ENCODE data around the gene FBXO31. TPM values are rescaled to one million over a fixed set of nuclear protein-coding genes. Genes with fewer than 3 reads are reported as not detected.

The FBXO31 gene
- total and polyA plus RNA-seq, 12 donors: 15.1 to 94.3 (median 72.4) TPM

DNA sequence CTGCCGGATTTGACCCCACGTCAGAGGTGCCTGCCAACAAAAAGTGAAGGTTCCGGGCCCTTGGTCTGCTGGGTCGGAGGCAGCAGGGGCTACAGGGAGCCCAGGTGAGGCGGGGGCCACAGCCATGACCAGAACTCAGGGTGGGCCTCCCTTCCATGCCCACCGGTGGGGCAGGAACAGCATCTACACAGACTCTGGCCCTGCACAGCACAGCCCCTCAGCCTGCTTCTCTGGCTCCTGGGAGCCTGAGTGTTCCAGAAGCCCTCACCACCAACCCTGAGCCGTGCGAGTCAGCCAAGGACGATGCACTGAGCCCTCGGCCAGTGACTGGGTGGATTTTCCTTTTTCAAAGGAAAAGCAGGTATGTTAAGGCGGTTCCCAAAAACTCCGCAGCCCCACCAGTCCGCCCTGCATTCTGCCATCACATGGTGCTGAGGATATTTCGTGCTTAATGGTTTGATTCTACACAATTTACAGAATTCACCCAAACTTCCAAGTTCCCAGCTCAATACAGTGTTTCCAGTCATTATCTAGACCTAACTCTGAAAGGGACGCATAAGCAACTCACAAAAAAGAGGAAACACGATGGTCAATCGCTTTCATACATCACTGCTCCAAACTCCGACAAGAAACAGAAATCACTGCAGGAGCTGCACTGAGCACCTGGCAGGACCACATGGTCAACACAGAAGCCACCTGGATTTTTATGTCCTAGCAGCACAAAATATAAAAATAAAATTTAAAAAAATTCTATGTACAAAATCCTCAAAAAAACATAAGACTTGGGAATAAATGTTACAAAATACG, 46.9 kb downstream of the FBXO31 start:
- TF ChIP-seq, protein P1, sequence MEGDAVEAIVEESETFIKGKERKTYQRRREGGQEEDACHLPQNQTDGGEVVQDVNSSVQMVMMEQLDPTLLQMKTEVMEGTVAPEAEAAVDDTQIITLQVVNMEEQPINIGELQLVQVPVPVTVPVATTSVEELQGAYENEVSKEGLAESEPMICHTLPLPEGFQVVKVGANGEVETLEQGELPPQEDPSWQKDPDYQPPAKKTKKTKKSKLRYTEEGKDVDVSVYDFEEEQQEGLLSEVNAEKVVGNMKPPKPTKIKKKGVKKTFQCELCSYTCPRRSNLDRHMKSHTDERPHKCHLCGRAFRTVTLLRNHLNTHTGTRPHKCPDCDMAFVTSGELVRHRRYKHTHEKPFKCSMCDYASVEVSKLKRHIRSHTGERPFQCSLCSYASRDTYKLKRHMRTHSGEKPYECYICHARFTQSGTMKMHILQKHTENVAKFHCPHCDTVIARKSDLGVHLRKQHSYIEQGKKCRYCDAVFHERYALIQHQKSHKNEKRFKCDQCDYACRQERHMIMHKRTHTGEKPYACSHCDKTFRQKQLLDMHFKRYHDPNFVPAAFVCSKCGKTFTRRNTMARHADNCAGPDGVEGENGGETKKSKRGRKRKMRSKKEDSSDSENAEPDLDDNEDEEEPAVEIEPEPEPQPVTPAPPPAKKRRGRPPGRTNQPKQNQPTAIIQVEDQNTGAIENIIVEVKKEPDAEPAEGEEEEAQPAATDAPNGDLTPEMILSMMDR (IDR thresholded peaks at IDR 0.05): no peak
- H3K4me3 ChIP-seq: no peak overlapping the region
- no peak for DNase-seq
- no peak for ATAC-seq
- peaks cover 0 to 90% (median 53%) of the 10 kb centered on the region in 9 donors for H3K36me3 ChIP-seq
- H3K9me3 ChIP-seq: no peaks in the 10 kb centered on the region
- intact Hi-C loops (cut with DNase I): no loop called here
- WGBS, 2 donors: 91% methylated on average over 19 of the region's 19 CpGs
- no peaks in the 10 kb centered on the region for H3K27me3 ChIP-seq
- H3K27ac ChIP-seq: no peak overlapping the region
- H3K4me1 ChIP-seq: peaks cover 0 to 5% (median 0%) of the 10 kb centered on the region in 9 donors

DNA sequence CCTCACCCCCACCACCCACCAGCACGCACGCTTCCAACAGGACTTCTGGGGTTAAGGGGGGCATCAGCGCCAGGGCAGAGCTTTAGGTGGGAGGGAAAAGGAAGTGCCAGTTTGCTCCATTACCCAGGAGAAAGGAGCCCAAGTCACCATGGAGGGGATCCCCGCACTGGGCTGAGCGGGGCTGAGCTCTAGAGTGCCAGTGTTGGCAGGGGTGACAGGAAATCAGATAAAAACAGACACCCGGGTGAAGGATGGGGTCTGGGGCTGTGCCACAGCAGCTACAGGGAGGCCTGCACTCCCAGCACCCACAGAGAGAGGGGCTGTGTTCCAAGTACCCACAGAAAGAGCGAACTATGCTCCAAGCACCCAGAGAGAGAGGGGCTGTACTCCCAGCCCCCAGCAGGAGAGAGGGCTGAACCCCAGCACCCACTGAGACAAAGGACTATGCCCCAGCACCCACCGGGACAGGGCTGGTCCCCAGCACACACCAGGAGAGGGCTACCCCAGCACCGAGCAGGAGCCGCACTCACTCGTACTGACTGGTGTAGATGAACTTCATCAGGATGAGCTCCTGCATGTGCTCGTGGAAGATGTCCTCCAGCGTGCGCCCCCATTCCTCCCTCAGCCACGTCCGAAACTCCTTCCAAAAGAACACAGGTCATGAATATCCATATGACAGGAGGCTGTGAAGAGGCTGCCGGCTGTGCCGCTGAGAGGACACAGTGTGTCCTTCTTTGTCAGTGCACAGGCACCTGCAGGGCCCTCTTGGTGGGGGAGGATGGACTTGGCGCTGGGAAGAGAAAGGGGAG, 47.7 kb downstream of the FBXO31 start:
- DNase-seq (no peak), ATAC-seq (no peak)
- TF ChIP-seq, protein P1 (IDR thresholded peaks at IDR 0.05): no peak
- Histone ChIP-seq H3K27me3 (no peaks in the 10 kb centered on the region), H3K36me3 (peaks cover 0 to 90% (median 60%) of the 10 kb centered on the region in 9 donors), H3K4me3 (no peak overlapping the region), H3K4me1 (peaks cover 0 to 5% (median 0%) of the 10 kb centered on the region in 9 donors), H3K27ac (no peak overlapping the region), H3K9me3 (no peaks in the 10 kb centered on the region)
- WGBS, 2 donors: 89 to 93% methylated on average over 19 of the region's 19 CpGs
- intact Hi-C loops (cut with DNase I): no loop called here

DNA sequence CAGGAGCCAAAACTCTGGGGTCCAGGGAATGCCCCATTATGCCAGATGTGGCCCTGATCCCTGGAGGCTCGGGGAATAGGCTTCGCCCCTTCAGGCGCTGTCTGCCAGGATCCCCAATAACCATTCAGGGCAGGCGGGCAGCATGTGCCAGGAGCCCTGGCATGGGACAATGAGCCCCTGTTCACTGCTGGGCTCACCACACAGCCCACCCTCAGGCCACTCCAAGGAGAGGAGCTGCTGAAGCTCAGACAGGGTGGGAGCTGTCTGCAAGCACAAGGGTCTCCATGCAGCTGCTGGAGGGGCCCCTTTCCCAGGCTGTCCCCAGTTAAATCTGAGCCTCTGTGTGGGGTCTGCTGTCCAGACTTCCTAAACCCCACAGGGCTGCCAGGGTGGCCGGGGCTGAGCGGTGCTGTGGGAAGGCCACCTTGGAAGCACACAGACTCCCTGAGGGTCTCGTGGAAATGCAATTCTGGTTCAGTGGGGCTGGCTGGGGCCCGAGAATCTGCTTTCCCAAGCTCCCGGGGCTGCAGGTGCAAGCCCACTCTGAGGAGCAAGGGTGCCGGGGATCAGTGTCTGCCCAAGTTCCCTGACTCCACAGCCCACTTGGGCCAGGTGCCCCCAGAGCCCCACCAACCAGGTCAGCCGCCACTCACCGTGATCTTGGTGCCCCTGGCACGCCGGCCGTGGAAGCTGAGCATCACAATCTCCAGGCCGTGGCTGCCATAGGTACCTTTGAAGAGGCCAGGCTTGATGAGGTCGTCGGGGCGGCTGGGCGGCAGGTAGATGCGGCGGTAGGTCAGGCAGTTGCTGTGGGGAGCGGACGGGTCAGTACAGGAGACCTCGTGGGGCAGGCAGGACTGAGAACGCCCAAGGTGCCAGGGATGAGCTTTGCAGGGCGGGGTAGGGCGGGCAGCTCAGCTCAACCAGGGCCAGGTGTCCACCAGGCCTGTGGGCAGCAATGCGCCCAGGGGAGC, 48.6 kb downstream of the FBXO31 start:
- WGBS, 2 donors: 93 to 94% methylated on average over 29 of the region's 29 CpGs
- Histone ChIP-seq H3K27me3 (no peaks in the 10 kb centered on the region), H3K4me1 (peaks cover 0 to 5% (median 0%) of the 10 kb centered on the region in 9 donors), H3K36me3 (peaks cover 0 to 91% (median 63%) of the 10 kb centered on the region in 9 donors), H3K4me3 (no peak overlapping the region), H3K9me3 (no peaks in the 10 kb centered on the region), H3K27ac (no peak overlapping the region)
- intact Hi-C loops (cut with DNase I): no loop called here
- peak in 1 of 2 donors; percentile 6 for DNase-seq
- TF ChIP-seq, protein P1 (IDR thresholded peaks at IDR 0.05): no peak
- no peak for ATAC-seq

Measured in heart right ventricle (tissue), 16 donors.